Right lobe of liver (tissue), 6 donors: ENCODE results near the gene RMRP. TPM values are rescaled to one million over a fixed set of nuclear protein-coding genes. Genes with fewer than 3 reads are reported as not detected.

ENCODE experiments used
- ATAC-seq, 4 donors: fragments of 200-7000 bp; cut with Tn5 transposase; one replicate each; pipeline ENCODE4 v1.9.1; 2020; ENCODE audit warnings: mild to moderate bottlenecking in 4 of 4, moderate library complexity in 4 of 4
- DNase-seq, 3 donors: peaks; one replicate each; pipeline ENCODE4 v3.0.0-alpha.2; 2020
- H3K27ac ChIP-seq, 3 donors: fragments of 200-600 bp; one replicate each; pipeline ENCODE4 v1.8.0; 2022
- H3K27me3 ChIP-seq, 2 donors: fragments of 200-600 bp; one replicate each; pipeline ENCODE4 v1.8.0; 2022
- H3K36me3 ChIP-seq, 4 donors: fragments of 200-600 bp; sonication (generic) in 1 of 4; one replicate each; pipeline versions ENCODE4 v1.5.1 to v1.8.0; 2017 to 2022; ENCODE audit warnings: control low read depth in 1 of 4
- H3K4me1 ChIP-seq, 4 donors: fragments of 200-600 bp; sonication (generic) in 1 of 4; one replicate each; pipeline versions ENCODE4 v1.5.1 to v1.8.0; 2017 to 2022; ENCODE audit warnings: control low read depth in 1 of 4
- H3K4me3 ChIP-seq, 3 donors: fragments of 200-600 bp; one replicate each; pipeline ENCODE4 v1.8.0; 2022
- H3K9me3 ChIP-seq, 4 donors: fragments of 200-600 bp; sonication (generic) in 1 of 4; one replicate each; pipeline versions ENCODE4 v1.5.1 to v1.8.0; 2017 to 2022; ENCODE audit warnings: control low read depth in 1 of 4
- CTCF ChIP-seq, 4 donors: fragments of 200-600 bp in 3 of 4; fragments of 450-650 bp in 1 of 4; IDR thresholded peaks; one replicate each; pipeline versions ENCODE4 v1.5.1 to v1.8.0; 2016 to 2022; ENCODE audit warnings: antibody characterized with exemption in 4 of 4, mild to moderate bottlenecking in 2 of 4
- POLR2A ChIP-seq: fragments of 450-650 bp; IDR thresholded peaks from one replicate; pipeline ENCODE4 v1.6.1; 2017; ENCODE audit warnings: antibody characterized with exemption, mild to moderate bottlenecking
- WGBS: methylation state at CpG from one replicate; pipeline ENCODE4 v1.1.6; 2018; ENCODE audit warnings: low coverage, low lambda C conversion rate; ENCODE audit not compliant: insufficient coverage; ENCODE audit errors: missing lambda C conversion rate; 5-methylcytosine and 5-hydroxymethylcytosine counted together
- intact Hi-C, 2 donors: fragments of 100-400 bp; cut with DNase I; formaldehyde crosslinking; loops; one replicate each; pipeline versions ENCODE4 v1.11.2 to v1.14.1; 2022
- total RNA-seq, 6 experiments: library from RNA; depleted of rRNA in 2 of 6; stranded (reverse); fragments of >200 nt in 2 of 6; fragmentation: NEBNext Ultra II Directional in 3 of 6; extraction: Animal tissue kit (Norgen Biotek cat#: 25700) in 3 of 6; gene quantifications; one replicate each; pipeline versions ENCODE4 v1.1.0 to v1.2.4, GENCODE V29; 2016 to 2023
- donor health status: DM: no; HTN: yes; CAD: no.
- donor health status: DM: no; HTN: no; CAD: no.
- donor health status: DM: no; HTN: no; CAD: no.
- donor health status: DM: no; HTN: yes; CAD: no.
- donor health status: DM: no; HTN: yes; CAD: no.

RMRP gene
- total RNA-seq, 6 experiments from 2014 or later: 1,534 to 17,791 (median 6,650) TPM

GRCh38 chr9:35673132-35674024 lies 15.6 kb upstream of the RMRP start, which contains the start of gene CA9:
TSS of gene CA9 (plus strand) at chr9:35673928. CDS start at chr9:35673960, 32 bp downstream.
- intact Hi-C loops: no loop called here
- Histone ChIP-seq H3K36me3 (no peaks in the 10 kb centered on the region), H3K27ac (no peak within 1 kb of the TSS), H3K9me3 (no peaks in the 10 kb centered on the region), H3K4me1 (peaks cover 0 to 17% (median 5%) of the 10 kb centered on the region in 4 donors), H3K27me3 (peaks cover 0 to 9% of the 10 kb centered on the region in 2 donors), H3K4me3 (no peak within 1 kb of the TSS)
- ATAC-seq (peak in 3 of 4 donors; percentile 4 to 20 (median 10)), DNase-seq (peak in 1 of 3 donors; percentile 22)
- TF ChIP-seq POLR2A: no peak
- TF ChIP-seq CTCF (IDR thresholded peaks at IDR 0.05): no peak
- WGBS: 73% methylated on average over 1 of the region's 10 CpGs

- intact Hi-C loops: loop anchor here in 1 of 2 donors (10.0 kb wide), 1 partner anchor 55 kb away; no protein-coding TSS in a partner anchor
- peak; percentile 82 to 86 (median 84) for ATAC-seq
These were observed 11.7 kb upstream of the RMRP start for GRCh38 chr9:35669331-35670145.

GRCh38 chr9:35667939-35668338 lies 10.1 kb upstream of the RMRP start:
- DNase-seq (peak in 1 of 3 donors; percentile 5), ATAC-seq (no peak)
- no peak for TF ChIP-seq POLR2A
- TF ChIP-seq CTCF (IDR thresholded peaks at IDR 0.05): no peak
- 94% methylated on average over 3 of the region's 3 CpGs for WGBS
- H3K9me3 ChIP-seq: no peaks in the 10 kb centered on the region
- no peak overlapping the region for H3K27ac ChIP-seq
- H3K36me3 ChIP-seq: no peaks in the 10 kb centered on the region
- H3K27me3 ChIP-seq: no peaks in the 10 kb centered on the region
- H3K4me3 ChIP-seq: no peak overlapping the region
- intact Hi-C loops: loop anchor here in 1 of 2 donors (10.0 kb wide), 1 partner anchor 57 kb away; no protein-coding TSS in a partner anchor
- peaks cover 0 to 22% (median 5%) of the 10 kb centered on the region in 4 donors for H3K4me1 ChIP-seq

More at GRCh38 chr9:35669331-35670145, 11.7 kb upstream of the RMRP start:
- WGBS: 48% methylated on average over 6 of the region's 6 CpGs
- H3K36me3 ChIP-seq: no peaks in the 10 kb centered on the region
- H3K27me3 ChIP-seq: no peaks in the 10 kb centered on the region
- DNase-seq: peak in 2 of 3 donors; percentile 64 to 84
- no peaks in the 10 kb centered on the region for H3K9me3 ChIP-seq
- no peak overlapping the region for H3K4me3 ChIP-seq
- TF ChIP-seq CTCF (IDR thresholded peaks at IDR 0.05): no peak
- no peak for TF ChIP-seq POLR2A
- H3K27ac ChIP-seq: peak overlapping the region; percentile 11 to 49 (median 20)
- peaks cover 0 to 21% (median 5%) of the 10 kb centered on the region in 4 donors for H3K4me1 ChIP-seq

- H3K9me3 ChIP-seq: no peaks in the 10 kb centered on the region
- peaks cover 0 to 28% (median 5%) of the 10 kb centered on the region in 4 donors for H3K4me1 ChIP-seq
- DNase-seq: no peak
- ATAC-seq: no peak
- H3K27ac ChIP-seq: no peak overlapping the region
- TF ChIP-seq POLR2A (no peak), CTCF (IDR thresholded peaks at IDR 0.05) (no peak)
- intact Hi-C loops: loop anchor here in 1 of 2 donors (10.0 kb wide), 1 partner anchor 58 kb away; no protein-coding TSS in a partner anchor
- H3K27me3 ChIP-seq: no peaks in the 10 kb centered on the region
- no peak overlapping the region for H3K4me3 ChIP-seq
- 86% methylated on average over 3 of the region's 5 CpGs for WGBS
- no peaks in the 10 kb centered on the region for H3K36me3 ChIP-seq
These were observed 8.7 kb upstream of the RMRP start for GRCh38 chr9:35666549-35666948.
